MCF 10A (cell line): Measurements from ENCODE around the gene KRT74. TPM values are rescaled to one million over a fixed set of nuclear protein-coding genes. Genes with fewer than 3 reads are reported as not detected.

Source experiments
- BruUV-seq: library from RNA; stranded (reverse); fragments of 400-500 nt; replicated peaks from 2 replicates; lab custom pipeline; 2021; lab: Mats Ljungman, UMichigan
- CTCF ChIA-PET: fragments of 300-600 bp; sonication (Branson Sonifier 250); formaldehyde crosslinking; extraction: SDS; loops from one replicate; lab custom pipeline; 2021; ENCODE audit warnings: antibody characterized with exemption, inconsistent platforms; lab: Yijun Ruan, JAX
- POLR2A ChIA-PET: fragments of 300-600, 350-650 bp; sonication (Branson Sonifier 250); formaldehyde crosslinking; extraction: SDS; loops from one replicate; lab custom pipeline; 2020; ENCODE audit warnings: antibody characterized with exemption, inconsistent platforms; lab: Yijun Ruan, JAX
- DNase-seq: peaks from one replicate; pipeline ENCODE4 v3.0.0-alpha.2; 2018; ENCODE audit not compliant: unreplicated experiment
- H3K27ac Mint-ChIP-seq: one replicate; pipeline ENCODE4 v1.8.0; 2022; ENCODE audit warnings: mild to moderate bottlenecking, low read depth, mixed read lengths; ENCODE audit not compliant: unreplicated experiment
- H3K27me3 Mint-ChIP-seq: one replicate; pipeline ENCODE4 v1.8.0; 2022; ENCODE audit warnings: mixed read lengths; ENCODE audit not compliant: insufficient read depth, unreplicated experiment
- H3K36me3 Mint-ChIP-seq: one replicate; pipeline ENCODE4 v1.8.0; 2022; ENCODE audit warnings: mild to moderate bottlenecking, moderate library complexity, mixed read lengths; ENCODE audit not compliant: insufficient read depth, unreplicated experiment
- H3K4me1 Mint-ChIP-seq: one replicate; pipeline ENCODE4 v1.8.0; 2022; ENCODE audit warnings: mixed read lengths; ENCODE audit not compliant: insufficient read depth, unreplicated experiment
- H3K4me3 Mint-ChIP-seq: one replicate; pipeline ENCODE4 v1.8.0; 2022; ENCODE audit warnings: mild to moderate bottlenecking, moderate library complexity, mixed read lengths; ENCODE audit not compliant: unreplicated experiment
- H3K9me3 Mint-ChIP-seq: one replicate; pipeline ENCODE4 v1.8.0; 2022; ENCODE audit warnings: mixed read lengths; ENCODE audit not compliant: unreplicated experiment
- intact Hi-C: fragments of 100-400 bp; cut with micrococcal nuclease; formaldehyde crosslinking; loops from 2 replicates; pipeline ENCODE4 v1.14.1; 2022
- total RNA-seq: library from RNA; stranded (reverse); gene quantifications from 2 replicates; pipeline ENCODE4 v1.2.3, GENCODE V29; 2022
- TF ChIP-seq, protein P1 (sequence below): fragments of 200-600 bp; IDR thresholded peaks from one replicate; pipeline ENCODE4 v1.8.0; 2022; ENCODE audit warnings: antibody characterized with exemption, mild to moderate bottlenecking; ENCODE audit not compliant: unreplicated experiment

KRT74 gene
- total RNA-seq, 1 experiment from 2014 or later, result not detected

DNA sequence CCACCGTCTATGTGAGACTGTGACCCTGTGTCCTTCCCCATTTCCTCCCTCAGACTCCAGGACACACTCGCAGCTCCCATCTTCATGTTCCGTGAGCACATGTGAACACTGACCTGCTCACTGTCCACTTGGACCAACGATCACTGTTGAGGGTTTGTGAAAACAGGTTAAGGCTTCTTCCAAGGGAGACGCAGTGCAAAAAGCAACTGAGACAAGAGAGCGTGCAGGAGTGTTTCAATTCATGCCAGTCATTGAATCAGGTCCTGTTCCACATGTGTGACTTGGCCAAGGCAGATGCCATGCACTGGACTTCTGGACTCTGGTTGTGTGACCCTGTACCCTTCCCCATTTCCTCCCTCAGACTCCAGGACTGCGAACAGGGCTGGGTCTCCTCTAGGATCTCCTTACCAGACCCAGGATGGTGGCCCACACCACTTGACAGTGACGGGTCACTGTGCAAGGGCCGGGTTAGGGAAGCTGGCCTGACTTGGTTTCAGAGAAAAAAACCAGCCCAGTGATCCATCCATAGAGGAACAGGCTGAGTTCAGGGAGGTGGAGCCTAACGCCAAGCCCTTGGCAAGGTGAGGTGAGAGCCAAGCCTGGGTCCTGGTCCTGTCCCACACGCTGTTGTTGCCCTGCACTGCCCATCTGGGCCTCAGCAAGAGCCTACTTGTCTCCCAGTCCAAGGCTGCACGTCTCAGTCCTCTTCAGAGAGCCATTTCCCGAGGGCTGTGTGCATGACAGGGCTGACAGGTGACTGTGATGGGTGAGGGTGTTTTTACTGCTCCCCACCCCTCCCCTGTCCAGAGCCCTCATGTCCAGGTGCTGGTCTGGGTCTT lies 47.8 kb downstream of the KRT74 start:
- Mint-ChIP-seq H3K4me3 (peak overlapping the region; percentile 80), H3K9me3 (no peaks in the 10 kb centered on the region), H3K27me3 (no peaks in the 10 kb centered on the region), H3K4me1 (peaks cover 43% of the 10 kb centered on the region), H3K27ac (peak overlapping the region; percentile 78), H3K36me3 (no peaks in the 10 kb centered on the region)
- ChIA-PET POLR2A (interaction anchor here (1.0 to 27.6 kb wide), 9 partner anchors 8 to 376 kb away, joined by 3 to 1235 read pairs (median 166); partner anchors contain the start of gene KRT6A), CTCF (interaction anchor here (0.6 to 1.6 kb wide), 11 partner anchors 13 to 372 kb away, joined by 3 to 7 read pairs (median 3); partner anchors contain the start of gene KRT1)
- no peak for DNase-seq
- intact Hi-C loops, result no loop called here
- no TSS peak for BruUV-seq
- TF ChIP-seq, protein P1, sequence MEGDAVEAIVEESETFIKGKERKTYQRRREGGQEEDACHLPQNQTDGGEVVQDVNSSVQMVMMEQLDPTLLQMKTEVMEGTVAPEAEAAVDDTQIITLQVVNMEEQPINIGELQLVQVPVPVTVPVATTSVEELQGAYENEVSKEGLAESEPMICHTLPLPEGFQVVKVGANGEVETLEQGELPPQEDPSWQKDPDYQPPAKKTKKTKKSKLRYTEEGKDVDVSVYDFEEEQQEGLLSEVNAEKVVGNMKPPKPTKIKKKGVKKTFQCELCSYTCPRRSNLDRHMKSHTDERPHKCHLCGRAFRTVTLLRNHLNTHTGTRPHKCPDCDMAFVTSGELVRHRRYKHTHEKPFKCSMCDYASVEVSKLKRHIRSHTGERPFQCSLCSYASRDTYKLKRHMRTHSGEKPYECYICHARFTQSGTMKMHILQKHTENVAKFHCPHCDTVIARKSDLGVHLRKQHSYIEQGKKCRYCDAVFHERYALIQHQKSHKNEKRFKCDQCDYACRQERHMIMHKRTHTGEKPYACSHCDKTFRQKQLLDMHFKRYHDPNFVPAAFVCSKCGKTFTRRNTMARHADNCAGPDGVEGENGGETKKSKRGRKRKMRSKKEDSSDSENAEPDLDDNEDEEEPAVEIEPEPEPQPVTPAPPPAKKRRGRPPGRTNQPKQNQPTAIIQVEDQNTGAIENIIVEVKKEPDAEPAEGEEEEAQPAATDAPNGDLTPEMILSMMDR, result no peak

DNA sequence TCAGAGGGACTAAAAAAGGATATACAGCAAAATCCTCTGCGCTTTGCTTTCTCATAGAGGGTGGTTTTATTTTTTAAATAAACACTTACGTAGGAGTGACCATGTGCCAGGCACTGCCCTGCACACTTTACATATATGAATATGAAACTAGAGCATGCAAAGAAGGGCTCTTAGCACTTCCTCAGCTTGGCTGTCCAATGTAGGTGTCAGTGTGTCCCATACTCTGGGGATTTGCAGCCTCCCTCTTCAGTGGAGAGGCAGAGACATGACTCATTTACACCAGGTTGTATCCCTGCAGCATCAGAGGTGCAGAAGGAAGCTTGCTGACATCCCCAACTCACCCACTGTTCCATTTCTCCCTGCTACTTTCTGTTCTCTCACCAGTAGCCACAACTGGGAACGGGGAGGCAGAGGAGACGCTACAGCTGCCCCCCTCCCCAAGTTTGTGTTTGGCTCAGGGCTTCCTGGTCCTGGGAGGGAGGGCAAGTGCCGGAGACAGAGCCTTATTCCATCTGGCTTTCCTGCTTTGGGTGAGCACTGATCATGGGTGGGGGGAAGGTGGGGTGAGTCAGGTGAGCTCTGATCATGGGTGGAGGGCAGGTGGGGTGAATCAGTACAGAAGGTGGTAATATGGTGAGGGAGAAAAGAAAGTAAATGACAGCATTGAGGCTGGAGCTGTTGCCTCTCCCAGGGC lies 48.6 kb downstream of the KRT74 start:
- intact Hi-C loops, result loop anchor here (5.0 kb wide), 2 partner anchors 83 to 368 kb away; no protein-coding TSS in a partner anchor
- ChIA-PET CTCF (interaction anchor here (0.6 to 1.6 kb wide), 10 partner anchors 14 to 371 kb away, joined by 3 to 7 read pairs (median 4); partner anchors contain the start of gene KRT1), POLR2A (interaction anchor here (0.7 to 27.6 kb wide), 12 partner anchors 9 to 376 kb away, joined by 3 to 1235 read pairs (median 8); partner anchors contain the start of gene KRT6A)
- H3K9me3 Mint-ChIP-seq, result no peaks in the 10 kb centered on the region
- H3K27ac Mint-ChIP-seq, result peak overlapping the region; percentile 78
- peak; percentile 67 for DNase-seq
- H3K27me3 Mint-ChIP-seq, result no peaks in the 10 kb centered on the region
- TF ChIP-seq, protein P1, result no peak
- peak overlapping the region; percentile 80 for H3K4me3 Mint-ChIP-seq
- no TSS peak for BruUV-seq
- peaks cover 44% of the 10 kb centered on the region for H3K4me1 Mint-ChIP-seq
- peaks cover 5% of the 10 kb centered on the region for H3K36me3 Mint-ChIP-seq

DNA sequence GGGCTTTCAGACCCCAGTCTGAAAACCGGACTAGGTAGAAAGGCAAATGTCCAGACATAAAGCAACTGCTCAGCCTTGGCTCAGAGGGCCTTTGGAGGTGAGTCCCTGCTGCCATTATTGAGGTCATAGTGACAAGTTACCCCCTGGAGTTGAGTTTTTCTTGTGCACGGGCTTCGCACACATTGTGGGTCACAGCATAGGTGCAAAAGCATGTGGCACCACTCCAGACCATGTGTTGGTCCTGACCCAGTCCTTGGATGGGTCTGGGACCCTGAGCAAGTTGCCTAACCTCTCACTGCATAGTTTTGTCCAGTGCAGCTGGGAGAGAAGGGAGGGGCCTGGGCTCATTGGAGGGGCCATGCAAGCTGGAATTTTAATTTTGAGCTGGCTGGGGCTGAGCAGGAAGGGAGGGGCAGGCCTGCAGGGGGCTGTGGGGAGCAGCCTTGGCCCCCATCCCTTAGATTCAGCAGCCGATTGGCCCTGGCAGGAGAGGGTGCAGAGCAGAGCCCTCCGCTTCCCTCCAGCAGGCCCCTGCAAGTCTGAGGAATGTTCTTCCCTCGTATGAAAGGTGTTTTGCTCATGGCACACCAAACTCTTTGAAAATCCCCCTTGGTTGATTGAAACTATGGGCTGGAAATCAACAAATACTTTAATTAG lies 49.3 kb downstream of the KRT74 start:
- intact Hi-C loops, result loop anchor here (5.0 kb wide), 2 partner anchors 82 to 367 kb away; no protein-coding TSS in a partner anchor

More for the DNA sequence above, 49.3 kb downstream of the KRT74 start:
- Mint-ChIP-seq H3K27ac (peak overlapping the region; percentile 78), H3K36me3 (peaks cover 12% of the 10 kb centered on the region), H3K4me3 (peak overlapping the region; percentile 80), H3K4me1 (peaks cover 44% of the 10 kb centered on the region), H3K27me3 (no peaks in the 10 kb centered on the region), H3K9me3 (no peaks in the 10 kb centered on the region)
- BruUV-seq, result no TSS peak
- POLR2A ChIA-PET, result interaction anchor here (0.5 to 27.6 kb wide), 14 partner anchors 10 to 426 kb away, joined by 3 to 1235 read pairs (median 6); partner anchors contain the start of gene KRT6A
- CTCF ChIA-PET, result interaction anchor here (0.6 to 7.3 kb wide), 11 partner anchors 14 to 505 kb away, joined by 3 to 90 read pairs (median 4); partner anchors contain the start of gene KRT1
- peak; percentile 54 for DNase-seq
- TF ChIP-seq, protein P1, result no peak
